Measurements from ENCODE around the gene MIOX. TPM values are rescaled to one million over a fixed set of nuclear protein-coding genes. Genes with fewer than 3 reads are reported as not detected.

The MIOX gene
- total RNA-seq, 1 experiment from 2014 or later, result 1.4 TPM

DNA sequence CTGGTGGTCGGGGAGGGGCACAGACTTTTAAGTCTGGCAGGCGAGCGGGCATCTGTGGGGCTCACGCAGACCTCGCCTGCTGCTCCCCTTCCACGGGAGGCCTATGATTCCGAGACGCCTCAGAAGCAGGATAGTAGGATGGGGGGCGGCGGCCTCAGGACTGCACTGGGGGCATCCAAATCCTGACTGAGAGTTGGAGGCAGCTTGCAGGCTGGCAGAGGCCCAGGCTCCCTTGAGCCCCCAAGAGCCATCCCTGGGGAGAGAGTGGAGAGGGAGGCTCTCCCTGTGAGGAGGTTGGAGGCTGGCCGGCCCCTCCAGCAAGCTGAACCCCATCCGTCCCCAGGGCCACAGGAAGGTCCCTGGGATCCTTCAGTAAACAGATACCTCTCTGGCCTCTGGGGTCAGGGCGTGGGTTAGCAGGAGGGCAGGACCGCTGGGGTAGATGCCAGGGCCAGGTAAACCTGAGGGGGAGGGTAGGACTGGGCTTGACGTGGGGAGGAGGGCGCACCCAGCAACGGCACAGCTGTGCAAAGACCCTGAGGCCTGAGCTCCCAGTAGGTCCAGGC, 45.1 kb upstream of the MIOX start:
- H3K79me2 ChIP-seq (ENCODE audit: insufficient read depth, low read length), result no peaks in the 10 kb centered on the region
- no peak overlapping the region for H2BK15ac ChIP-seq (ENCODE audit: low read depth, low read length)
- no peak overlapping the region for H2BK120ac ChIP-seq (ENCODE audit: low read depth, low read length, poor library complexity, severe bottlenecking)
- H2BK5ac ChIP-seq (ENCODE audit: insufficient read length, low read length), result no peak overlapping the region
- TF ChIP-seq, protein P1, sequence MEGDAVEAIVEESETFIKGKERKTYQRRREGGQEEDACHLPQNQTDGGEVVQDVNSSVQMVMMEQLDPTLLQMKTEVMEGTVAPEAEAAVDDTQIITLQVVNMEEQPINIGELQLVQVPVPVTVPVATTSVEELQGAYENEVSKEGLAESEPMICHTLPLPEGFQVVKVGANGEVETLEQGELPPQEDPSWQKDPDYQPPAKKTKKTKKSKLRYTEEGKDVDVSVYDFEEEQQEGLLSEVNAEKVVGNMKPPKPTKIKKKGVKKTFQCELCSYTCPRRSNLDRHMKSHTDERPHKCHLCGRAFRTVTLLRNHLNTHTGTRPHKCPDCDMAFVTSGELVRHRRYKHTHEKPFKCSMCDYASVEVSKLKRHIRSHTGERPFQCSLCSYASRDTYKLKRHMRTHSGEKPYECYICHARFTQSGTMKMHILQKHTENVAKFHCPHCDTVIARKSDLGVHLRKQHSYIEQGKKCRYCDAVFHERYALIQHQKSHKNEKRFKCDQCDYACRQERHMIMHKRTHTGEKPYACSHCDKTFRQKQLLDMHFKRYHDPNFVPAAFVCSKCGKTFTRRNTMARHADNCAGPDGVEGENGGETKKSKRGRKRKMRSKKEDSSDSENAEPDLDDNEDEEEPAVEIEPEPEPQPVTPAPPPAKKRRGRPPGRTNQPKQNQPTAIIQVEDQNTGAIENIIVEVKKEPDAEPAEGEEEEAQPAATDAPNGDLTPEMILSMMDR (conservative IDR thresholded peaks at IDR 0.05), result no peak
- no peak overlapping the region for H4K5ac ChIP-seq (ENCODE audit: insufficient read length, low read depth, low read length)
- no peak overlapping the region for H2BK12ac ChIP-seq (ENCODE audit: insufficient read length, low read depth, low read length)
- no peak overlapping the region for H3K14ac ChIP-seq (ENCODE audit: insufficient read depth, low read length)
- H3K4me1 ChIP-seq (ENCODE audit: insufficient read depth, low read length), result no peaks in the 10 kb centered on the region
- Mint-ChIP-seq H3K27ac (no peak overlapping the region), H3K27me3 (ENCODE audit: low read depth) (no peaks in the 10 kb centered on the region), H3K36me3 (ENCODE audit: insufficient read depth in 1 of 3, low read depth in 3 of 3) (peaks cover 0 to 46% (median 19%) of the 10 kb centered on the region in 3 experiments; a peak in 5 of 7 replicates), H3K9me3 (no peaks in the 10 kb centered on the region), H3K4me1 (peaks cover 3 to 11% of the 10 kb centered on the region in 2 experiments; a peak in 3 of 4 replicates), H3K4me3 (no peak overlapping the region)
- H3K4ac ChIP-seq (ENCODE audit: low read depth, low read length), result no peak overlapping the region
- H3K27me3 ChIP-seq (ENCODE audit: insufficient read depth, low read length), result no peaks in the 10 kb centered on the region
- H3K27ac ChIP-seq (ENCODE audit: insufficient read length, low read depth, low read length), result no peak overlapping the region
- no peaks in the 10 kb centered on the region for H3K9me3 ChIP-seq (ENCODE audit: control insufficient read depth, low read depth, low read length)
- H2AK5ac ChIP-seq (ENCODE audit: insufficient read length, low read length), result no peak overlapping the region
- H3K56ac ChIP-seq (ENCODE audit: insufficient read length, low read depth, low read length), result no peak overlapping the region
- H3K18ac ChIP-seq (ENCODE audit: insufficient read length, low read depth, low read length), result no peak overlapping the region
- no peak overlapping the region for H2BK20ac ChIP-seq (ENCODE audit: low read depth, low read length, poor library complexity, severe bottlenecking)
- no peak overlapping the region for H3K23ac ChIP-seq (ENCODE audit: insufficient read length, low read depth, low read length)
- H4K20me1 ChIP-seq (ENCODE audit: control insufficient read depth, insufficient read depth, insufficient read length), result no peaks in the 10 kb centered on the region
- no peak for DNase-seq
- H4K8ac ChIP-seq (replicated peaks; ENCODE audit: insufficient read length, low read depth, low read length), result no peak overlapping the region
- no peak overlapping the region for H3T11ph ChIP-seq (ENCODE audit: low read length)
- no CpG with 5 or more reads among the region's 17 CpGs for WGBS (ENCODE audit: extremely low coverage, insufficient read length, low lambda C conversion rate)
- no peaks in the 10 kb centered on the region for H3K79me1 ChIP-seq (ENCODE audit: insufficient read depth, low read depth, low read length, poor library complexity, severe bottlenecking)
- no peaks in the 10 kb centered on the region for H3K23me2 ChIP-seq (ENCODE audit: insufficient read length, low read depth, low read length, poor library complexity, severe bottlenecking)
- no peak overlapping the region for H3K9ac ChIP-seq (ENCODE audit: extremely low read depth, insufficient read length, low read length)
- H4K91ac ChIP-seq (ENCODE audit: insufficient read length, low read depth, low read length), result no peak overlapping the region
- no peak overlapping the region for H2AFZ ChIP-seq (ENCODE audit: low read length)
- no peak overlapping the region for H3K4me2 ChIP-seq (ENCODE audit: insufficient read depth, insufficient read length, low read length)

All from H9 (cell line).